Gastroesophageal sphincter (tissue), 4 donors: ENCODE results near the gene TSPYL1. TPM values are rescaled to one million over a fixed set of nuclear protein-coding genes. Genes with fewer than 3 reads are reported as not detected.

Experiments
- ATAC-seq: fragments of 150-250 bp; one replicate; pipeline ENCODE4 v1.9.1; 2016; ENCODE audit warnings: mild to moderate bottlenecking, moderate library complexity
- H3K27ac ChIP-seq, 4 donors: fragments of 200-600 bp; sonication (generic) in 3 of 4; 1 replicate in 3 of 4; 2 replicates in 1 of 4; pipeline ENCODE4 v1.5.1; 2016 to 2019
- H3K27me3 ChIP-seq: fragments of 200-600 bp; sonication (generic); one replicate; pipeline ENCODE4 v1.5.1; 2019
- H3K36me3 ChIP-seq, 2 donors: fragments of 200-600 bp; sonication (generic); one replicate each; pipeline ENCODE4 v1.5.1; 2019; ENCODE audit warnings: control low read depth in 1 of 2
- H3K4me1 ChIP-seq, 3 donors: fragments of 200-600 bp; sonication (generic); 1 replicate in 2 of 3; 2 replicates in 1 of 3; pipeline ENCODE4 v1.5.1; 2016 to 2019; ENCODE audit warnings: control low read depth in 2 of 3
- H3K4me3 ChIP-seq, 2 donors: fragments of 200-600 bp; sonication (generic); one replicate each; pipeline ENCODE4 v1.5.1; 2019; ENCODE audit warnings: mild to moderate bottlenecking in 1 of 2, moderate library complexity in 1 of 2
- H3K9me3 ChIP-seq, 3 donors: fragments of 200-600 bp; sonication (generic); one replicate each; pipeline ENCODE4 v1.5.1; 2017 to 2019; ENCODE audit warnings: control low read depth in 2 of 3
- EP300 ChIP-seq: sonication (generic); formaldehyde crosslinking; IDR thresholded peaks from one replicate; pipeline ENCODE4 v1.6.1; 2017; ENCODE audit warnings: antibody characterized with exemption, mild to moderate bottlenecking
- POLR2A ChIP-seq, 2 donors: fragments of 450-650 bp; IDR thresholded peaks; one replicate each; pipeline ENCODE4 v1.6.1; 2017; ENCODE audit warnings: antibody characterized with exemption in 2 of 2, mild to moderate bottlenecking in 2 of 2, moderate library complexity in 1 of 2
- POLR2AphosphoS5 ChIP-seq: sonication (generic); formaldehyde crosslinking; IDR thresholded peaks from one replicate; pipeline ENCODE4 v1.6.1; 2017; ENCODE audit warnings: antibody characterized with exemption
- WGBS, 2 donors: methylation state at CpG; one replicate each; pipeline ENCODE4 v1.1.5; 2018; ENCODE audit warnings: low coverage in 1 of 2; 5-methylcytosine and 5-hydroxymethylcytosine counted together
- total RNA-seq, 4 donors: library from RNA; depleted of rRNA; stranded (reverse); fragments of >200 nt; gene quantifications; one replicate each; pipeline ENCODE4 v1.1.0, GENCODE V29; 2016
- TF ChIP-seq, protein P1 (sequence below), 4 experiments: fragments of 200-600 bp in 2 of 4; fragments of 450-650 bp in 2 of 4; sonication (generic) in 1 of 4; IDR thresholded peaks; one replicate each; pipeline ENCODE4 v1.5.1; 2017 to 2019; ENCODE audit warnings: antibody characterized with exemption in 4 of 4, mild to moderate bottlenecking in 2 of 4, moderate library complexity in 2 of 4

Gene TSPYL1
- total RNA-seq, 4 donors from 2014 or later: 99.3 to 105 (median 100) TPM

DNA sequence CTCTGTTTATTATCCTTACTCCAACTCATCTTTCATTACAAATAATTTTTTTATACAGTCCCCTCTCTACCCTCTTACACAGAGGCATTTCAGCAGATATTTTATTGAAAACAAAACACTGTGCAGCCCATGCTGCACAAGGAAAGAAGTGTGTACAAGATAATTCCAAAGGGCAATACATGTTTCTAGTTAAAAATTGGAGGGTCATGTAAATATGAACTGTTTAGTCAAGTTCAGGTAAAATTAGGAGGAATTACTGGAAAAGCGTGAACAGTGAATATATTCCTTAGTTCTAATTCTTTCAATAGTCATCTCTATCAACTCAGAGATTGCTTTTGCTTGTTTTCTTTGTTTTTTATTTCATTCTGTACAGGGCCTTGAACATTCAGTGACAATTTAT is 27.9 kb upstream of the TSPYL1 start:
- no peaks in the 10 kb centered on the region for H3K4me1 ChIP-seq
- no peaks in the 10 kb centered on the region for H3K36me3 ChIP-seq
- H3K27ac ChIP-seq: no peak overlapping the region
- no peaks in the 10 kb centered on the region for H3K27me3 ChIP-seq
- TF ChIP-seq, protein P1, sequence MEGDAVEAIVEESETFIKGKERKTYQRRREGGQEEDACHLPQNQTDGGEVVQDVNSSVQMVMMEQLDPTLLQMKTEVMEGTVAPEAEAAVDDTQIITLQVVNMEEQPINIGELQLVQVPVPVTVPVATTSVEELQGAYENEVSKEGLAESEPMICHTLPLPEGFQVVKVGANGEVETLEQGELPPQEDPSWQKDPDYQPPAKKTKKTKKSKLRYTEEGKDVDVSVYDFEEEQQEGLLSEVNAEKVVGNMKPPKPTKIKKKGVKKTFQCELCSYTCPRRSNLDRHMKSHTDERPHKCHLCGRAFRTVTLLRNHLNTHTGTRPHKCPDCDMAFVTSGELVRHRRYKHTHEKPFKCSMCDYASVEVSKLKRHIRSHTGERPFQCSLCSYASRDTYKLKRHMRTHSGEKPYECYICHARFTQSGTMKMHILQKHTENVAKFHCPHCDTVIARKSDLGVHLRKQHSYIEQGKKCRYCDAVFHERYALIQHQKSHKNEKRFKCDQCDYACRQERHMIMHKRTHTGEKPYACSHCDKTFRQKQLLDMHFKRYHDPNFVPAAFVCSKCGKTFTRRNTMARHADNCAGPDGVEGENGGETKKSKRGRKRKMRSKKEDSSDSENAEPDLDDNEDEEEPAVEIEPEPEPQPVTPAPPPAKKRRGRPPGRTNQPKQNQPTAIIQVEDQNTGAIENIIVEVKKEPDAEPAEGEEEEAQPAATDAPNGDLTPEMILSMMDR (IDR thresholded peaks at IDR 0.05): no peak
- TF ChIP-seq EP300 (no peak), POLR2AphosphoS5 (no peak), POLR2A (IDR thresholded peaks at IDR 0.05) (no peak)
- no peaks in the 10 kb centered on the region for H3K9me3 ChIP-seq
- H3K4me3 ChIP-seq: no peak overlapping the region
- WGBS, 2 donors: 88 to 100% methylated on average over 1 of the region's 1 CpG
- no peak for ATAC-seq

DNA sequence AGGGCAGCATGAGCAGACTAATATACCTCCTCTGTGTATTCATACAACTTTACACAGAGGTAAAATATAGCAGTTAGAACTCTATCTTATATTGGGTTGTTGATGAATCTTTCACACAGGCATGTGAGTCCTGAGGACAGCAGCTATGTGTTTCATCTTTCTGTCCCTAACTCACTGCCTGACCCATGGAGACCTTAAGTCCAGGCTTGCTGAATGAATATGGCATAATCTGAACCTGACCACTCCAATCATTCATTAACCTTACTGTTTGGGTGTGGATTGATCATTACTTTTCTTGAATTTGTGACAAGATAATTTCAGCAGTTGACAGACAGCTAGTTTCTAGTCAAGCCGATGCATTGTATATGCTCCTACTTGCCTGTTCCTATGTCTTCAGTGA is 27.3 kb upstream of the TSPYL1 start:
- H3K27me3 ChIP-seq: no peaks in the 10 kb centered on the region
- TF ChIP-seq POLR2A (IDR thresholded peaks at IDR 0.05) (no peak), EP300 (no peak), POLR2AphosphoS5 (no peak)
- TF ChIP-seq, protein P1 (IDR thresholded peaks at IDR 0.05): no peak
- H3K36me3 ChIP-seq: no peaks in the 10 kb centered on the region
- no peak overlapping the region for H3K4me3 ChIP-seq
- H3K9me3 ChIP-seq: no peaks in the 10 kb centered on the region
- H3K4me1 ChIP-seq: no peaks in the 10 kb centered on the region
- WGBS, 2 donors: 73% methylated on average over 1 of the region's 1 CpG; no CpG with 5 or more reads in 1 of the 2 donors
- ATAC-seq: no peak
- H3K27ac ChIP-seq: no peak overlapping the region

- TF ChIP-seq, protein P1 (IDR thresholded peaks at IDR 0.05): no peak
- TF ChIP-seq POLR2AphosphoS5 (no peak), POLR2A (IDR thresholded peaks at IDR 0.05) (no peak), EP300 (no peak)
- H3K4me1 ChIP-seq: no peaks in the 10 kb centered on the region
- H3K27me3 ChIP-seq: no peaks in the 10 kb centered on the region
- no peak overlapping the region for H3K4me3 ChIP-seq
- no peaks in the 10 kb centered on the region for H3K9me3 ChIP-seq
- H3K36me3 ChIP-seq: no peaks in the 10 kb centered on the region
- no peak for ATAC-seq
- no peak overlapping the region for H3K27ac ChIP-seq
Measured at GRCh38 chr6:116304538-116305097, 24.9 kb upstream of the TSPYL1 start.

DNA sequence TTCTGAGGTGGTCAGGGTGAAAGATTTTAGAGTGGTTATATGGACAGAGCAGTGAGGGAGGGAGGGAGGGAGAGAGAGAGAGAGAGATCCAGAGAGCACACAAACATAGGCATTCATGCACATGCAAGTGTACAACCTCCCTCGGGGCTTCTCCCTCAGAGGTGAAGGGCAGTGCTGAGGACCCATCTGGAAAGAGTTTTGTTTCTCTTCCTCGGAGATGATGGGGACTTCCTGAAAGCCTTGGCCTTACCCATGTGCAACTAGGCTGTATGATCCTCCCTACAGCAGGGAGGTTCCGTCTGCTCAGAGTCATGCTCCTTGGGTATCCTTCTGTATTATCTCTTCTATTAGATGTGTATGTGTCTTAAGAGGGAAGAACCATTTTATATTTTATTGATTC is 21.4 kb upstream of the TSPYL1 start:
- Histone ChIP-seq H3K36me3 (no peaks in the 10 kb centered on the region), H3K4me3 (no peak overlapping the region), H3K27ac (no peak overlapping the region), H3K27me3 (no peaks in the 10 kb centered on the region), H3K9me3 (peaks cover 0 to 8% (median 0%) of the 10 kb centered on the region in 3 donors), H3K4me1 (no peaks in the 10 kb centered on the region)
- 86 to 94% methylated on average over 3 of the region's 3 CpGs for WGBS, 2 donors
- no peak for TF ChIP-seq POLR2AphosphoS5
- TF ChIP-seq EP300: no peak
- TF ChIP-seq, protein P1 (IDR thresholded peaks at IDR 0.05): no peak
- no peak for TF ChIP-seq POLR2A (IDR thresholded peaks at IDR 0.05)
- no peak for ATAC-seq

- WGBS, 2 donors: 20 to 71% methylated on average over 1 of the region's 1 CpG
- Histone ChIP-seq H3K27ac (no peak overlapping the region), H3K36me3 (no peaks in the 10 kb centered on the region), H3K4me1 (no peaks in the 10 kb centered on the region), H3K9me3 (peaks cover 0 to 8% (median 0%) of the 10 kb centered on the region in 3 donors), H3K27me3 (no peaks in the 10 kb centered on the region), H3K4me3 (no peak overlapping the region)
- ATAC-seq: no peak
- TF ChIP-seq EP300 (no peak), POLR2AphosphoS5 (no peak), POLR2A (IDR thresholded peaks at IDR 0.05) (no peak)
- TF ChIP-seq, protein P1 (IDR thresholded peaks at IDR 0.05): no peak
Measured at GRCh38 chr6:116300566-116300965, 20.8 kb upstream of the TSPYL1 start.
